Renal cortex interstitium (tissue), 11 donors: Measurements from ENCODE around the gene ARL17A. TPM values are rescaled to one million over a fixed set of nuclear protein-coding genes. Genes with fewer than 3 reads are reported as not detected.
"Not testable (repeated sequence)": the region's sequence is repeated elsewhere in the genome, so short reads cannot be mapped to it uniquely, and the experiment has no call there.

Experiments
- DNase-seq, 11 donors: peaks; one replicate each; pipeline ENCODE4 v3.0.0-alpha.2; 2013; ENCODE audit warnings: low read depth in 9 of 11, low spot score in 4 of 11; ENCODE audit errors: extremely low read depth in 1 of 11
- polyA plus RNA-seq, 3 donors: library from polyadenylated mRNA; unstranded; fragments of 120-200 nt; gene quantifications; one replicate each; pipeline ENCODE4 v1.2.1, GENCODE V29; 2013; ENCODE audit not compliant: insufficient read length in 3 of 3

ARL17A gene
- polyA plus RNA-seq, 3 donors, result 23.8 to 60.0 (median 26.4) TPM

GRCh38 chr17:46571796-46572195 is 7.7 kb downstream of the ARL17A start:
- DNase-seq, result not testable (repeated sequence)

- not testable (repeated sequence) for DNase-seq
Observed at GRCh38 chr17:46566980-46567379, 12.5 kb downstream of the ARL17A start.

- not testable (repeated sequence) for DNase-seq
Observed at GRCh38 chr17:46566284-46566683, 13.2 kb downstream of the ARL17A start.

- DNase-seq, result not testable (repeated sequence)
Observed at GRCh38 chr17:46560048-46560447, 19.4 kb downstream of the ARL17A start.

GRCh38 chr17:46559155-46559554 is 20.3 kb downstream of the ARL17A start:
- DNase-seq, result not testable (repeated sequence)

GRCh38 chr17:46548607-46549006 is 30.9 kb downstream of the ARL17A start:
- not testable (repeated sequence) for DNase-seq

- not testable (repeated sequence) for DNase-seq
Observed at GRCh38 chr17:46534716-46535115, 44.8 kb downstream of the ARL17A start.

- not testable (repeated sequence) for DNase-seq
Observed at GRCh38 chr17:46512168-46512567, 67.3 kb downstream of the ARL17A start, which contains the start of gene LRRC37A2. LRRC37A2 (plus strand) TSS chr17:46512468; CDS start chr17:46512713, 245 bp downstream.

GRCh38 chr17:46505896-46506295 is 73.6 kb downstream of the ARL17A start:
- not testable (repeated sequence) for DNase-seq

GRCh38 chr17:46499437-46500139 is 79.9 kb downstream of the ARL17A start:
- DNase-seq, result not testable (repeated sequence)

GRCh38 chr17:46492021-46492420 is 87.5 kb downstream of the ARL17A start:
- DNase-seq, result not testable (repeated sequence)

- not testable (repeated sequence) for DNase-seq
Observed at GRCh38 chr17:46481310-46481709, 98.2 kb downstream of the ARL17A start.

- DNase-seq, result not testable (repeated sequence)
Observed at GRCh38 chr17:46478823-46479222, 100.7 kb downstream of the ARL17A start.

- DNase-seq, result not testable (repeated sequence)
Observed at GRCh38 chr17:46475583-46475982, 103.9 kb downstream of the ARL17A start.

- DNase-seq, result not testable (repeated sequence)
Observed at GRCh38 chr17:46474489-46474888, 105.0 kb downstream of the ARL17A start.

GRCh38 chr17:46467618-46468017 is 111.9 kb downstream of the ARL17A start:
- not testable (repeated sequence) for DNase-seq

Other genes starting within 250 kb of the ARL17A start
- 10 to 100 TPM; 10.0 to 25.0 (median 16.3) TPM for gene ARL17B, start 217.9 kb downstream of the ARL17A start, polyA plus RNA-seq
- gene LRRC37A2, start 67.2 kb downstream of the ARL17A start, polyA plus RNA-seq, result 10 to 100 TPM; 37.2 to 62.8 (median 42.5) TPM
- gene NSF, start 11.0 kb upstream of the ARL17A start, polyA plus RNA-seq, result 10 to 100 TPM; 33.1 to 35.4 (median 33.2) TPM
- 1 to 10 TPM; 1.8 to 2.1 (median 2.0) TPM for gene WNT3, start 239.0 kb upstream of the ARL17A start, polyA plus RNA-seq